Medulla oblongata (tissue), 1 donor: ENCODE data around the gene ACAT1.
A peak's percentile ranks its signal among the peaks of the same experiment; 100 is the strongest.
"Not testable (repeated sequence)": the region's sequence is repeated elsewhere in the genome, so short reads cannot be mapped to it uniquely, and the experiment has no call there.

Source experiments
- DNase-seq: peaks from one replicate; pipeline ENCODE4 v3.0.0-alpha.2; 2015; ENCODE audit errors: extremely low spot score

ACAT1 gene

DNA sequence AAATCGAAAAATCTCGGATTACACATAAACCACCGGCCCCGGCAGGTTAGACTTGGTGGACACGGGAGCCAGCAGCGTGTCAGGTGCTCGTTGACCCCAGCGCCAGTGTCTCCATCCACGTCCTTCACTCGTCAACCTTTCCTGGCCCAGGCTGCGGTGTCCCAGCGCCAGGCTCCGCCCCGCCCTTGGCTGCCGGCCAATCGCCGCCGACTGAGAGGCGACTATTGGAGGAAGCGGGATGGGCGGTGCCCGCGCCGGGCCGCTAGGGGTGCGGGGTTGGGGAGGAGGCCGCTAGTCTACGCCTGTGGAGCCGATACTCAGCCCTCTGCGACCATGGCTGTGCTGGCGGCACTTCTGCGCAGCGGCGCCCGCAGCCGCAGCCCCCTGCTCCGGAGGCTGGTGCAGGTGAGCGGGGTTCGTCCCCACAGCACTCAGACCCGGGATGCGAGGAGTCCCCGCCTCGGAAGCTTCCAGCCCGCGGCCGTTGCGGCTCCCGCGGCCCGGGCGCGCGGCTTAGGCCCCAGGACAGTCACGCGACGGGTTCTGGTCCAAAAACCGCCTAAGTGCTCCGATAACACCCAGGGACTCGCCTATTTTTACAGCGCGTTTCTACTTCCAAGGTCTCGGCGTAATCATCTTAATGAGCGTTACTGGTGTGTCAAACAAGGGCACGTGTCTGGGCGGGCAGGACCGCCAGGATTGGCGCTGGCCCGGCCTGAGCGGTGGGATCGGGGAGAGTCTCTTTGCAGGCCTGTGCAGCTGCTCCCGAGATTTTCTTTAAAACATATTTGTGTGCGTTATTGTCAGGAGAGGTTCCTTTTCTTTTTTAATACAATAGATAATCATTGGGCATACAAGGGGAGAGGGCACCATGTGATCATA is at the start of gene ACAT1:
Gene ACAT1, plus strand, starts transcription at position 294 of the 882 bp plus-strand sequence. Its CDS starts 40 bp downstream, at position 334.
- peak; percentile 95 for DNase-seq

DNA sequence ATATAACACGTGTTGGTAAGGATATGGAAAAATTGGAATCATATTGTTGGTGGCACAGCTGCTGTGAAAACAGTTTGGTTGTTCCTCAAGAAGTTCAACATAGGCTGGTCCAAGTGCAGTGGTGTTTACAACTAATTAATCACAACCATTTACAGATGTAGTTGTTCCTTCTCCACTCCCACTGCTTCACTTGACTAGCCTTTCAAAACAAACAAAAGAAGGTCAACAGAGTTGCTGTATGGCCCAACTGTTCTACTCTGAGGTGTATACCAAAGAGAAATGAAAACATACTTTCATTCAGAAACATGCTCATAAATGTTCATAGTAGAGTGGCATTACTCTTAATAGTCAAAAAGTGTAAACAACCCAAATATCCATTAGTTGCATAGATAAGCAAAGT is 36.6 kb upstream of the ACAT1 start:
- DNase-seq, result no peak

DNA sequence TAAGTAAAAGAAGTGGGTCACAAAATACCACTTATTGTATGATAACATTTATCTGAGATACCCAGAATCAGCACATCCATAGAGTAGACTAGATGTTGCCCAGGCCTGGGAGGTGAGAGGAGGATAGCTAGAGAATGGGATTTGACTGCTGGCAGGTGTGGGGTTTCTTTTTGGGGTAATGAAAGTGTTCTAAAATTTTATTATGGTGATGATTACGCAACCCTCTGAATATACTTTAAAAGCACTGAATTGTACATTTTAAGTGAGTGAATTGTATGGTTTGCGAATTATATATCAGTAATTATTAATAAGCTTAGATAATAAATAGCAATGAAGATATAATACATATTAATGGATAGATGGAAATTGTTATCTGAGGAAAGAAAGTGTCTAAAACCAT is 35.7 kb upstream of the ACAT1 start:
- no peak for DNase-seq

DNA sequence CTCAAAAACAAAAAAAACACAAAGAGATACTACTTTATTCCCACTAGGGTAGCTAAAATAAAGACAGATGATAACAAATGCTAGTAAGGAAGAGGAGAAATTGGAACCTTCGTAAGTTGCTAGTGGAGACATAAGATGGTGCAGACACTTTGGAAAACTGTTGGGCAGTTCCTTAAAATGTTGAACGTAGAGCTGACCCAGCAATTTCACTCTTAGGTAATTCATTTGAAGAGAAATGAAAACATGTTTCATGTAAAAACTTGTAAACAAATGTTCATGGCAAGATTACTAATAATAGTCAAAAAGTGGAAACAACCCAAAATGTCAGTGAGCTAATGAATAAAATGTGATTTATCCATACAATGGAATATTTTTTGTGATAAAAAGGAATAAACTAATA is 29.2 kb upstream of the ACAT1 start:
- no peak for DNase-seq

DNA sequence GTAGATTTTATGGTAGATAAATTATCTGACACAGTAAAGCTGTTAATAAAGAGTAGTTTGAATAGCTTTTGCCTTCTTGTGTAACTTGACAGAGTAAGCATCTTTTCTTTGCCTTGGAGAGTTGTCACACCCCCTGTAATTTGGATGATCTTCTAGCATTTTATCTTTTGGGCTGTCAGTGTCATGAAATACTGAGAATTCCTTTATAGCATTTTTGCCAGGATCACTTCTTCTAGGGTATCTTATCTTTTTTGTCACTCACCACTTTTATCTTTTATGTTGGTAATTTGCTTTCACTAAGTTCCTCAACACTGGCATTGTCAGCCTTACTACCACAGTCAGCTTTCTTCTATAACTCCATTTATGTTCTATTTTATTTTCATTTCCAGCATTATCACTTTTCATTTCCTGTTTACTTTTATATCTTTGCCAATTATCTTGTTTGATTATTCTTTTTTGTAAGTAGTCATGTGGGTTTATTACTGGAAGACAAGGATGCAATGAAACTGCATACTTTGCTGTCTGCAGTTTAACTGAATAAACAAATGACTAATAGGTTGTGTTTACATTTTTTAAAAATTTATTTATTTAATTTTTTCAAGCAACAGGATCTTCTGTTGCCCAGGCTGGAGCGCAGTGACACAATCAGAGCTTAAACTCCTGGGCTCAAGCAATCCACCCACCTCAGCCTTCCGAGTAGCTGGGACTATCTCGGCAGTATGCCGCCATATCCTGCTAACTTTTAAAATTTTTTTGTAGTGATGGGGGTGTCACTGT is 28.1 kb upstream of the ACAT1 start:
- DNase-seq, result no peak

DNA sequence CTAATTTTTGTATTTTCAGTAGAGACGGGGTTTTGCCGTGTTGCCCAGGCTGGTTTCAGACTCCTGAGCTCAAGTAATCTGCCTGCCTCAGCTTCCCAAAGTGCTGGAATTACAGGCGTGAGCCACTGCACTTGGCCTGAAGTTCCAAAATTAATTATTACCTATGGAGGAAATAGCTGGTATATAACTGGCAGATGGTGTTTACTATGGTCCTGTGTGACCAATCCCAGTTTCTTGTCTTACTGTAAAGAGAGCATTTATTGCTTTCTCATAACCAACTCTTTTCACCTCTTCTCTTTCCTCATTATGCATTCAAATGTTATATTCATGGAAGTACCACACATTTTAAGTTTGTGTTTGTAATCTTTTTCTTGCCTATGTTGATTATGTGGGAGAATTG is 24.2 kb upstream of the ACAT1 start:
- no peak for DNase-seq

DNA sequence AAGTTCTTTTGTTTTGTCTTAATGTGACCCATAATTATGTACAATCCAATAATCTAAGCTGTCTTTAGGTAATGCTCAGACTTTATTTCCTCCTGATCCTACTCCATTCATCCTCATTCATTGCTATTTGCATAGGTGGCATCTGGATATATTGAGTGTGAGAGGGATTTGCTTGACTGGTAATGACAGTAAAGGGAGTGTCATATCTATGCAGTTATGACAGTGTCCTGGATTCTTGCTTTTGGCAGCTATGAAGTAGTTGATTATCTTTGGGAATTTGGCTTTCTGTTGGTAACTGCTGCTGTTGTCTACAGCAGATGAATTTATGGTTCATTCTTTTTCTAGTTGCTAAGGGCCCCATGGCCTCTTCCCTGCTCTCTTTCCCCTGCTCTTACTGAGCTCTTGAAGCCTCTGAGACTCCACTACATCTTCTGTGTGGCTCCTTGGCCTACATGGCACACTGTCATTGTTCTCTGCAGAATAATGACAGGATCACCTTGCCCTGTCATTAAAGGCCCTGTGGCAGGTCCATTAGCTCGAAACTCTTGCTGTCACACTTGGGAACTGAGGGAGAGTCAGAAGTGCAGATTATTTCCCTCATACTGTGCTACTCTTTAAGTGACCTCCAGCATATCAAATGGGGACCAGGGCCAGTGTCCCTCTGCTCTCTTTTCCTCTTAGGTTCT is 20.1 kb upstream of the ACAT1 start:
- no peak for DNase-seq

DNA sequence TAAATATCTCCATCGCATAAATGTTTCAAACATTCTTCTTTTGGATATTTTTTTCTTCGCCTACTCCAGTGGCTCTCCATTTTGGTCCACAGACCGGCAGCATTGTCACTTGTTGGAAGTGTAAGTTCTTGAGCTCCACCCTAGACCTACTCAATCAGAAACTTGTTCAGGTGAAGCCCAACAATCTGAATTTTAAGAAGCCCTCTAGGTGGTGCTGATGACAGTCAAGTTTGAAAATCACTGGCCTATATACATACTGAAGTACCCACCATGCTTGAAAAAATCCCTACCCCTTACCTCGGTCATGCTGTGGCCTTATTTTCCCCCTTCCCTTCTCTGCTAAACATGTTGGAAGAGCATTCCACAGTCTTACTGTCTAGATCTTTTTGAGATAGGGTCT is 10.2 kb upstream of the ACAT1 start:
- no peak for DNase-seq

DNA sequence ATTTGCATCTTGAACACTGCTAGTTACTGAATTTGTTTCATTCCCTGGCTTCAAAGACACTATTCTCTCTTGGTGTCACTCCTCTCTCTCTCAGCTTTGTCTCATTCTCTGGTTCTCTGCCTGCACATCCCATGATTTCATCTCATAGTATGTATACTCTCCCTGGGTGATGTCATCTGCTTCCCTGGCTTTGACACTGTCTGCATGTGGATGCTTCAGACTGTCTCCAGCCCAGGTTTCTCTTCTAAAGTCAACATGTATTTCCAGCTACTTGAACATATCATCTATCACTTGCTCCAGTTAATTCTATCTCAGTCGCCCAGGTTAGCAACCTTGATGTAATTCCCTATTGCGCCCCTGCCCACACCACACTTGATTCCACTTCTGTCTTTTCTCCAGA is 9.3 kb upstream of the ACAT1 start:
- DNase-seq, result no peak

DNA sequence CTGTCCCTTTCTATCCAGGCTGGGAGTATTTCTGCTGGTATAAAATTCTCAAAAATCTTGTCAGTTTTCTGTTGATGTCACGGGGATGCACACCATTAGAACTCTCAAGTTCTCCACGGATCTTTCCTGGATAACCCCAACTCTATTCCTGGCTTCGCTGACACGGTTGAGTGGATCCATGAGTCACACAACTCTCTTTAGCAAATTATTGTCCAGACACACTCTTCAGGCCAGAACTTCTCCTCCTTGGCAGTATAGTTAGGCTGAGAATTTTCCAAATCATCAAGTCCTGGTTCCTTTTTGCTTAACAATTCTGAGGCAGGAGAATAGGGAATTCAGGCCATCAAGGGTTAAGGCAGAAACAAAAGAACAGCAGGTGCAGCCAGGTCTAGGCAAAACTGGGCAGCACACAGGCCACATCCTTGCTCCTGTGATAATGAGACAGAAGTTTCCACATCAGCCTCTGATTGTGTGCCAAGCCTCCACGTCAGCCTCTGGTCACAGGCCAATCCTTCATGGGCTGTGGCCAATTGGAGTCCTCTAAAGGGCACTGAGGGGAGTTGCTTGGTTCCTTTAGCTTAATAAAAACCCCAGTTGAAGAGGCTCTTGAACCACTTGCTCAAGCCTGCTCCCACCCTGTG is 5.7 kb upstream of the ACAT1 start:
- peak; percentile 90 for DNase-seq

DNA sequence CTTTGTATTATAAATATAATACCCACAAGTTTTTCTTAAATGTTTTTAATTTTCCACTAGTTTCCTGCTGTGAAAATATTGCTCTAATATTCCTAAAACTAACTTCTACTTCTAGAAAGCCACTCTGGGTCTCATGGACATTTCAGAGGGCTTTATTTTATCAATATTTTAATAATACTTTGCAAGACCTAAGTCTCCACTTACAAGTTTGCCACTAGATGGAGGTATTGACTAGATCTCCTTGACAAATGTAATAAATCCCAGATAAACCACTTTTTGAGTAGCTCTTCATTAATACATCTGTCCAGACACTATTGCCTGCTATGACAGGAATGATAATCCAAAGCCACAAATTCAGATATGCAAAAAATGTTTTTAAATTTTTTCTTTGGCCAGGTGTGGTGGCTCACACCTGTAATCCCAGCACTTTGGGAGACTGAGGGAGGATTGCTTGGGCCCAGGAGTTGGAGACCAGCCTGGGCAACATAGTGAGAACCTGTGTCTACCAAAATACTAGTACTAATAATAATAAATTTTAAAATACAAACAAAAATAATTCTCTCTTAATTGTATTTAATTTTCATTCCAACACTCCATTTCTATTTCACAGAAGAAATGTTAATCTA is 3.5 kb upstream of the ACAT1 start:
- peak; percentile 48 for DNase-seq

DNA sequence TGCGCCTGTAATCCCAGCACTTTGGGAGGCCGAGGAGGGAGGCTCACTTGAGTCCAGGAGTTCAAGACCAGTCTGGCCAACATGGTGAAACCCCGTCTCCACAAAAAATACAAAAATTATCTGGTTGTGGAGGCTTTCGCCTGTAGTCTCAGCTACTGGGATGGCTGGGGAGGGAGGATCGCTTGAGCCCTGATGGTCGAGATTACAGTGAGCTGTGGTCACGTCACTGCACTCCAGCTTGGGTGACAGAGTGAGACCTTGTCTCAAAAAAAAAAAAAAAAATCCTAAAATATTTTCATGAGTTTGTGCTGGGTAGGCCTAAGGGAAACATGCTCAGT is 462 bp upstream of the ACAT1 start:
- not testable (repeated sequence) for DNase-seq

DNA sequence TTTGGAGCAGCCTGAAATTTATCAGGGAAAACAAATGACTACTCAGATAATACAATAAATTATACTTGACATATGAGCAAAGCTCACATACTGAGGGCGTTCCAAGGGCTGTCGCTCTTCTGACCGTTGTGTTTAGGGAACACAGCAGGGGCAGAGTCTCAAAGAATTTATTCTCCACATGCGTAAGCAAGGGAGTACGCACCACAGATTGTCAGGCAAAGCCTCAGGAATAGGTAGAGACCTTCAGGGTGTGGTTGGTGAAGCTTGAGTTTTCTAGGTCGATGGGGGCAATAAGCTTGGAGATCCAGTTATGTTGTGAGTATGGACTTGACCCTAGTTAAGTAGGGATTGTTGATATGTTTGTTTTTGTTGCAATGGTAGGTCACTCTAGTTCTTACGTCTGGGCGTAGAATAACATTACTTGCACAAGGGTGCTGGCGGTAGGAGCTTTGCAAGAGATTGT is 830 bp downstream of the ACAT1 start:
- peak; percentile 58 for DNase-seq

DNA sequence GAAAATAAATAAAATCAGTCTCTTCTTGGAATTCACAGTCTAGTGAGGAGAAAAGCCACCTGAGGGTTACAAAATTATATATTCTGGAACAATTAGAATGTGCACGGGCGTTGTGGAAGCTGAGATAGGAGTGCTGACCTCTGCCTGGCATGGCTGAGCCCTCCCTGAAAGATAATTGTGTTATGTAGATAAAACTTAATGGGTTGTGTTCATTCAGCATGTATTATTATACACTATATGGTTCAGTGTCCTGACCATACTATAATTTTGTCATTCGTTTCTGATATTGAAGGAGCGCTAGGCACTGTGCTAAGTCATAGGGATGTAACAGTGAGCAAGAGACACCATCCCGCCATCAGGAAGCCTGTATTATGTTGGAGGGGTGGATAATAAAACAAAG is 3.7 kb downstream of the ACAT1 start:
- DNase-seq, result no peak

DNA sequence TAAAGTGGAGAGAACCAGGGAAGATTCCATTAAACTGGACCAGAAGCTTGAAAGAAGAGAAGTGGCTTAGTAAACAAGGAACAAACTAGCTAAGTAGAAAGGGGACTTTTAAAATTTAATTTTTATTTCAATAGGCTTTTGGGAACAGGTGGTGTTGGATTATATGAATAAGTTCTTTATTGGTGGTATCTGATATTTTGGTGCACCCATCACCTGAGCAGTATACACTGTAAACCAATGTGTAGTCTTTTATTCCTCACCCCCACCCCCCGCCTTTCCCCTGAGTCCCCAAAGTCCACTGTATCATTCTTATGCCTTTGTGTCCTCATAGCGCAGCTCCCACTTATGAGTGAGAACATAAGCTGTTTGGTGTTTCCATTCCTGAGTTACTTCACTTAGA is 7.4 kb downstream of the ACAT1 start:
- DNase-seq, result no peak

DNA sequence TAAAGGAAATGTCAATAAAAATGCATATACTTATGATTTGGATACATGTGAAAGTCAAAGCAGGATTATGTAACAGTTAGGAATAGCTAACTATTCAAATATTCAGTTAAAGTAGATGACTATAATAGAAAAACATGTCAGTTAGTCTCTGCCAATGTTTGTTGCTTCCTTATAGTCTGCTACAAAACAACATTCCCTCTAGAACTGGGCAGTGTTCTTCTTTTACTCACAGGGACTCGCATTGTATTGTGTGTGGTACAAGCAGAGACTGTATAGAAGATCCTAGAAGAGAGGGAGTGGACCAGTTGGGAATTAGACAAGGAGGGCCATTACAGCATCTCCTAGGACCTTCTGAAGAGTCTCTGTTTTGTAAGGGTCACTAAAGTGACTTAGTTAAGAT is 10.6 kb downstream of the ACAT1 start:
- DNase-seq, result peak; percentile 60

DNA sequence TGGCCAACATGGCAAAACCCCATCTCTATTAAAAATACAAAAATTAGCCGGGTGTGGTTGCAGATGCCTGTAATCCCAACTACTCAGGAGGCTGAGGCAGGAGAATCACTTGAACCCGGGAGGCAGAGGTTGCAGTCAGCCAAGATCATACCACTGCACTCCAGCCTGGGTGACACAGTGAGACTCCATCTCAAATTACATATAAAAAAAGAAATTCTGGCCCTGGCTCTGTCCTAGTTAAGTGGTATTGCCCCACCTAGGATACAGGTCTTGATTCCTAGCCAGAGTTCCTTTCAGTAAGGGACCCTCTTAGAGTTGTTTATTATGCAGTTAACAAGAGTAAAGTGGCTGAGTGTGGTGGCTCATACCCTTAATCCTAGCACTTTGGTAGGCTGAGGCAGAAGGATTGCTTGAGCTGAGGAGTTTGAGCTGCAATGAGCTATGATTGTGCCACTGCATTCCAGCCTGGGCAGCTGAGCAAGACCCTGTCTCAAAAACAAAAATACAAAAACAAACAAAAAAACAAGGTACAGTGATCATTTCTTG is 11.7 kb downstream of the ACAT1 start:
- DNase-seq, result not testable (repeated sequence)

DNA sequence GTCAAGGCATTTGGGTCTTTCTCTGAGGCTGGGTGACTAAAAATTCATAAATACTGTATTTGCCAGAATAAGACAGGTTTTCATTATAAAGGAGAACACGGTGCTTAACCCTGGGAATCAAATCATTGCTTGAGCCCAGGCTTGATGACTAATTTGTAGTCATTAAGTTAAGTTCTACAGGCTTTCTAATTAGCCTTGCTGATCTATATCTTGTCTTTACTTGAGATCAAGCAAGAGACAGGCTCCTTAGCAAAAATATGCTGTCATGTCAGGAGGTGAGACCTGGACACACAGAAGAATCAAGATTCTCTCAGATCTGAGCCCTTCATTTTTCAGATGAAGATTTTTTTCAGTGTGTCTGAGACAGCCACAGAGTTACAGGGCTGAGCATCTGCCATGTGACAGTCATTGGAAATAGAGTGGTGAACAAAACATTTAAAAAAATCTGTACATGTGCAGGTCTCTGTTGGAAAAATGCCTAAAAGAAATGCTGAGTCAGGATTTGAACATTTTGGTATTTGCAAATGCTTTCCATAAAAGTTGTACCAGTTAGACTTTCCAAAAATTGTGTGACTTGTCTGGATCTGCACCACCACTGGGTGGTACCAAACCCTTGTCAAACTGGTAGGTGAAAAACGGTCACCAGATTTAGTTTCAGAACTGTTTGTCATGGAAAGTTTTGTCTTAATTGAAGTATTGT is 14.6 kb downstream of the ACAT1 start:
- DNase-seq, result no peak

DNA sequence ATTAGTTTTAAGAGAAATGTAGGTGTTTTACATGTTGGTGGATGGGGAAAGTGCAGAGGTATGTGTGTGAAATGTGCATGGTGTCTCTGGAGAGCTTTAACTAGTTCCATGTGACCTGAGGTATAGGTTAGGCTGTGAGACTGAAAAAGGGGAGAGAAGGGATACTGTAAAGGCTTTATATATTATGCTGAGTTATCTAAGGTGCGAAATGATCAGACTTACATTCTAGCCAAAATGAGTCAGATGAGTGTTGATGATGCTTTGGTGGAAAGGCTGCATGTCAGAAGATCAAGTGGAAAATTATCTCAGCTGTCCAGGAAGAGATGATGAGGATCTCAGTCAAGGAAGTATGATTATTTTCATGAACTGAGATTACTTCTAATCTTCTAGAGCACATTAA is 15.8 kb downstream of the ACAT1 start:
- DNase-seq, result no peak

DNA sequence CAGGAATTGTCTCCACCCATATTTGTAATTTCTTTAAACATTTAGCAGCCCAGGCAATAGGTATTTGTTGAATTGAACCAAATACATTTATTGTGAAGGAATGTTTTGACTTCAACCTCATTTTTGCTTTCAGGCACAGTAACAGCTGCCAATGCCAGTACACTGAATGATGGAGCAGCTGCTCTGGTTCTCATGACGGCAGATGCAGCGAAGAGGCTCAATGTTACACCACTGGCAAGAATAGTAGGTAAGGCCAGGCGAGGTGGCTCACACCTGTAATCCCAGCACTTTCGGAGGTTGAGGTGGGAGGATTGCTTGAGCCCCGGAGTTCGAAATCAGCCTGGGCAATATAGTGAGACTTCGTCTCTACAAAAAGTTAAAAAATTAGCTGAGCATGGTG is 20.9 kb downstream of the ACAT1 start:
- DNase-seq, result no peak

DNA sequence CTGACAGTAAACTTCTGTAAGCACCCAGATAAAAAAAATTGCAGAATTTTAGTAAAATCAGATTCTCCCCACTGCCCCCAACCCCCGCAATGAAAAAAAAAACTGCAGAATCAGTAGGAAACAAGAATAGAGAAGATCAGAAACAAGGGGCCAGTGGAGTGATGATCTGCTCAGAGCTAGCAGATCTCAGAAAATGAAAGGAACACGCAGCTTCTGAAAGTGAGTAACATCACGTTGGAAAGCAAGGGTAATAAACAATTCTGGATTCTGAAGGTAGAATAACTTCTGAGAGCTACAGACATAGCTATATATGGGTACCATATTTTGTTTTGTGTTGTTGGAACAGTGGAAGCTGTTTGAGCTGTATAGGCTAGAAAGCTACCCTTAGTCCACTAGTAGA is 23.2 kb downstream of the ACAT1 start:
- DNase-seq, result no peak
